AG10803 (cell line): ENCODE measurements around the gene POLR1A.

Experiments used
- DNase-seq: peaks from one replicate; pipeline ENCODE4 v3.0.0; 2010; ENCODE audit warnings: low read depth
- H3K4me3 ChIP-seq: 2 replicates; pipeline ENCODE4 v1.5.1; 2011; ENCODE audit warnings: mild to moderate bottlenecking, low read length, control low read depth
- TF ChIP-seq, protein P1 (sequence below): conservative IDR thresholded peaks from 2 replicates; pipeline ENCODE4 v1.5.1; 2011; ENCODE audit warnings: mild to moderate bottlenecking, low read length, control low read depth, inconsistent platforms

Gene POLR1A

DNA sequence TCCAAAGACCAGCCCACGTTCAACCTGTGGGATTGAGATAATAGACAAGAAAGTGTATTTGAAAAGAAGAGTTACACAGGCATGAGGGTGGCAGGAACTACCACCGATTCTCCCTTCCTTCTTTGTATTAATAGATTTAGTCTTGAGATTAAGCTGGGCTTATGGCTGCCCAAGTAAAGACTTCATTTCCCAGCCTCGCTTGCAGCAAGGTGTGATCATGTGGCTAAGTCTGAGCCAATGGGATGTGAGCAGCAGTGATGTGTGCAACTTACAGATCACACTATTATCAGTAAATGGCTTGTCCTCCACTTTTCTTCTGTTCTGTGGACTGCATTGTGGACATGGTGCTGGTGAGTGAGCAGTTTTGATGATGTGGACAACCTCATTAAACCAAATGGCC is 101.7 kb downstream of the POLR1A start:
- TF ChIP-seq, protein P1, sequence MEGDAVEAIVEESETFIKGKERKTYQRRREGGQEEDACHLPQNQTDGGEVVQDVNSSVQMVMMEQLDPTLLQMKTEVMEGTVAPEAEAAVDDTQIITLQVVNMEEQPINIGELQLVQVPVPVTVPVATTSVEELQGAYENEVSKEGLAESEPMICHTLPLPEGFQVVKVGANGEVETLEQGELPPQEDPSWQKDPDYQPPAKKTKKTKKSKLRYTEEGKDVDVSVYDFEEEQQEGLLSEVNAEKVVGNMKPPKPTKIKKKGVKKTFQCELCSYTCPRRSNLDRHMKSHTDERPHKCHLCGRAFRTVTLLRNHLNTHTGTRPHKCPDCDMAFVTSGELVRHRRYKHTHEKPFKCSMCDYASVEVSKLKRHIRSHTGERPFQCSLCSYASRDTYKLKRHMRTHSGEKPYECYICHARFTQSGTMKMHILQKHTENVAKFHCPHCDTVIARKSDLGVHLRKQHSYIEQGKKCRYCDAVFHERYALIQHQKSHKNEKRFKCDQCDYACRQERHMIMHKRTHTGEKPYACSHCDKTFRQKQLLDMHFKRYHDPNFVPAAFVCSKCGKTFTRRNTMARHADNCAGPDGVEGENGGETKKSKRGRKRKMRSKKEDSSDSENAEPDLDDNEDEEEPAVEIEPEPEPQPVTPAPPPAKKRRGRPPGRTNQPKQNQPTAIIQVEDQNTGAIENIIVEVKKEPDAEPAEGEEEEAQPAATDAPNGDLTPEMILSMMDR: no peak
- no peak for DNase-seq
- no peak overlapping the region for H3K4me3 ChIP-seq

DNA sequence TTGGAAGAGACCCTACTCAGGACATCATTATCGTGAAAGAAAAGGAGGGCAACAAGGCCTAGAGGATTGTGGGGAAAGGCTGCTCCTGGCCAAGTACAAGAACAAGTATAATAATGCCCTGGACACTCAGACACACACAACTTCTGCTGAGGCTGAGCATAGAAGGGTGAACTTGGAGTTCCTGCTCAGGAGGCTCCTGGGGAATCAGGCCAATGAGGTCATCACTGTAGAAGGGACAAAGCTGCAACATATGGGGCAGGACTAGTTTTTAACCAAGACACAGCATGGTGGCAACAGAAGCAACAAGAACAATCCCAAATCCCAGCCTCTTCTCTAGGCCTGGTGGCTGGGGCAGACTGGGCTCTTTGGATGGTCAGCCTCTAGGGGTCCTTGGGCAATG is 102.6 kb downstream of the POLR1A start:
- TF ChIP-seq, protein P1: no peak
- DNase-seq: no peak

DNA sequence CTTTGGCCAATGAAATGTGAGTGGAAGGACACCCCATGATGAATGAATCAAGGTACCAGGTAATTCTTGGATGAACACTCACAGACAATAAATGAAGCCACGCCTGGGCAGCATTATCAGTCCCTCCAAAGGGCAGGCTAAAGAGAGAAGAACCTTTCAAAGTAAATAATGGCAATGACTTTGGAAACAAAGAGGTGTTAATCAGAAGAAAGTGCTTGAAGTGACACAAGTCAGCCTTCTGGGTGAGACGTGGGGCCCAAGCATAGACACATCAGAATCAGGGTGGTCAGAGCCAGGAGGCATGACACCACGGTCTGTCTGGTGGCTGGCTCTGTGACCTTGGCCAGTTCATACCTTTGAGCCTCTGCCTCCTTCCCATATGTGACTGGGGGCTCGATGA is 103.3 kb downstream of the POLR1A start:
- no peak overlapping the region for H3K4me3 ChIP-seq
- no peak for DNase-seq
- TF ChIP-seq, protein P1: no peak

More for the DNA sequence above, 102.6 kb downstream of the POLR1A start:
- no peak overlapping the region for H3K4me3 ChIP-seq

DNA sequence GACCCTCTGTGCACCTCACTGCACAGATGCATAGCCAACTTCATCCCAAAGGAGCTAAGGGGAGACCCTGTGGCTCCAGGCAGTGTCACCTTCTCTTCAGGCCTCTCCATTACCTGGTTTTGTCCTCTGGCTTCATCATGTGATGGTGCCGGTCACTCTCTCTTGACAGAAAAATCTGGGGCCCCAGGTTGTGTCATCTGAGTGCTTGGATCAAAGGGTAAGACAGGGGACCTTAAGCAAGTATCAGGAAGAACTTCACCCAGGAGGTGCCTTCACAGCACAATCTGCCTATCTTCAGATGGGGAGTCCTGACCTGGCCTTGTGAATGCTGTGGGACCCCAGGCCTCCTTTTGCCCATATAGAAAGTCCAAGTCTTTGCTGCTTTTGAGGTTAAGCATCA is 104.4 kb downstream of the POLR1A start:
- TF ChIP-seq, protein P1: no peak
- DNase-seq: no peak
- no peak overlapping the region for H3K4me3 ChIP-seq

DNA sequence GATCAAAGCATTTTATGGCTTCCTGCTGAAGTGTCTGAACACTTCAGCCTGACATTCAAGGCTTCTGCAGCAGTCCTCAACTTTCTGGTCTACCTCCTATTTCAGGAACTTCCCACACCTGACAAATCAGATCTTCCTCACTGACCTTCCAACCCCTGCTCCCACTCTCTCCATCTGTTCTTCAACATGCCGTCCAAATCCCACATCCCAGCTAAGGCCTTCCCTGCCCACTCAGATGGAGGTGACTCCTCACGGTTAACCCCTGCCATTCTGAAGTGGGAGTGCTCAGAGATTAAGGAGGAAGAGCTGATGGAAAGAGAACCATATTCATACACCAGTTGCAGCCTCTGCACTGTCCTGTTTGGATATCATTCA is 104.8 kb downstream of the POLR1A start:
- TF ChIP-seq, protein P1: no peak
- no peak overlapping the region for H3K4me3 ChIP-seq

GRCh38 chr2:86000131-86000937 is 105.4 kb downstream of the POLR1A start:
- no peak for DNase-seq
- TF ChIP-seq, protein P1: no peak
- no peak overlapping the region for H3K4me3 ChIP-seq

More for the DNA sequence above, 104.8 kb downstream of the POLR1A start:
- no peak for DNase-seq
